GM12878 (cell line): Measurements from ENCODE around the gene SUSD6. TPM values are rescaled to one million over a fixed set of nuclear protein-coding genes. Genes with fewer than 3 reads are reported as not detected.

ENCODE experiments used
- ATAC-seq: fragments of 200-7000 bp; cut with Tn5 transposase; 3 replicates; pipeline ENCODE4 v1.9.1; 2020; ENCODE audit warnings: mild to moderate bottlenecking, moderate library complexity
- BruUV-seq: library from RNA; stranded (reverse); fragments of 400-500 nt; replicated peaks from 2 replicates; lab custom pipeline; 2021; lab: Mats Ljungman, UMichigan
- CTCF ChIA-PET: fragments of 300-600 bp; sonication (Branson Sonifier 250); formaldehyde crosslinking; extraction: SDS; loops from one replicate; lab custom pipeline; 2021; ENCODE audit warnings: inconsistent platforms; lab: Yijun Ruan, JAX
- POLR2A ChIA-PET: fragments of 350-600 bp; formaldehyde crosslinking; extraction: SDS; loops from one replicate; lab custom pipeline; 2021; ENCODE audit warnings: inconsistent platforms; lab: Charles Lee
- RAD21 ChIA-PET: fragments of 300-600 bp; sonication (Branson Sonifier 250); formaldehyde crosslinking; loops from one replicate; lab custom pipeline; 2023; ENCODE audit warnings: antibody characterized with exemption; ENCODE audit not compliant: unreplicated experiment; lab: Charles Lee
- SMC1A ChIA-PET: fragments of 300-600 bp; sonication (Branson Sonifier 250); formaldehyde crosslinking; loops from one replicate; lab custom pipeline; 2023; ENCODE audit not compliant: unreplicated experiment, uncharacterized antibody; lab: Charles Lee
- DNase-seq: peaks from one replicate; pipeline ENCODE4 v3.0.0-alpha.2; 2011; ENCODE audit warnings: low read depth, low spot score
- FAIRE-seq: peaks from 3 replicates; lab custom pipeline; 2011; peaks lifted over from hg19 to GRCh38; lab: Jason Lieb, UNC
- H2AFZ ChIP-seq: 2 replicates; pipeline ENCODE4 v1.6.0; 2011; ENCODE audit warnings: low read depth, low read length, control low read depth; ENCODE audit not compliant: control insufficient read depth
- H3K27ac ChIP-seq: 2 replicates; pipeline ENCODE4 v1.5.1; 2011; ENCODE audit warnings: control low read depth; ENCODE audit not compliant: control insufficient read depth, insufficient read depth
- H3K27me3 ChIP-seq, 2 experiments: replicated peaks in 1 of 2; 2 replicates each; pipeline versions ENCODE4 v1.6.0 to v1.6.1; 2011; ENCODE audit warnings: low read length in 1 of 2; ENCODE audit not compliant: control insufficient read depth in 2 of 2, insufficient read depth in 2 of 2
- H3K36me3 ChIP-seq, 2 experiments: 2 replicates each; pipeline ENCODE4 v1.5.1; 2011; ENCODE audit warnings: low read length in 1 of 2; ENCODE audit not compliant: control insufficient read depth in 2 of 2, insufficient read depth in 2 of 2
- H3K4me1 ChIP-seq: 2 replicates; pipeline ENCODE4 v1.6.1; 2011; ENCODE audit warnings: mild to moderate bottlenecking, low read length, moderate library complexity, mixed read lengths; ENCODE audit not compliant: control insufficient read depth, insufficient read depth
- H3K4me2 ChIP-seq: 2 replicates; pipeline ENCODE4 v1.6.0; 2011; ENCODE audit warnings: control low read depth; ENCODE audit not compliant: control insufficient read depth, insufficient read depth
- H3K4me3 ChIP-seq: fragments of 200-600 bp; sonication (generic); 2 replicates; pipeline ENCODE4 v1.5.1; 2016
- H3K79me2 ChIP-seq: 2 replicates; pipeline ENCODE4 v1.6.0; 2011; ENCODE audit warnings: low read length; ENCODE audit not compliant: control insufficient read depth, insufficient read depth
- H3K9ac ChIP-seq: 2 replicates; pipeline ENCODE4 v1.8.0; 2011; ENCODE audit warnings: low read length, control low read depth, mixed read lengths; ENCODE audit not compliant: control insufficient read depth, insufficient read depth
- H3K9me3 ChIP-seq: replicated peaks from 3 replicates; pipeline ENCODE4 v1.5.1; 2011; ENCODE audit warnings: mild to moderate bottlenecking, low read length; ENCODE audit not compliant: control insufficient read depth, insufficient read depth
- H4K20me1 ChIP-seq: 2 replicates; pipeline ENCODE4 v1.6.0; 2011; ENCODE audit not compliant: control insufficient read depth, insufficient read depth
- DPF2 ChIP-seq: fragments of 450-650 bp; IDR thresholded peaks from 2 replicates; pipeline ENCODE4 v1.6.1; 2017; ENCODE audit warnings: mild to moderate bottlenecking
- GABPA ChIP-seq: IDR thresholded peaks from 2 replicates; pipeline ENCODE4 v1.6.1; 2014; ENCODE audit warnings: antibody characterized with exemption, low read depth, mild to moderate bottlenecking, inconsistent platforms
- HCFC1 ChIP-seq: fragments of 150-350 bp; IDR thresholded peaks from 2 replicates; pipeline ENCODE4 v1.6.1; 2014; ENCODE audit warnings: low read length
- HSF1 ChIP-seq: fragments of 150-350 bp; IDR thresholded peaks from 2 replicates; pipeline ENCODE4 v1.6.1; 2014; ENCODE audit warnings: mild to moderate bottlenecking, low read depth, low read length
- MEF2A ChIP-seq: IDR thresholded peaks from 2 replicates; pipeline ENCODE4 v1.6.1; 2011; ENCODE audit warnings: low read depth, mild to moderate bottlenecking, low read length, moderate library complexity; ENCODE audit not compliant: insufficient read depth
- NFXL1 ChIP-seq: fragments of 450-650 bp; IDR thresholded peaks from 2 replicates; pipeline ENCODE4 v1.6.1; 2017; ENCODE audit warnings: antibody characterized with exemption, mild to moderate bottlenecking, borderline replicate concordance
- RUNX3 ChIP-seq: IDR thresholded peaks from 2 replicates; pipeline ENCODE4 v1.6.1; 2012; ENCODE audit warnings: low read length, inconsistent platforms
- SIX5 ChIP-seq: IDR thresholded peaks from 2 replicates; pipeline ENCODE4 v1.6.1; 2011; ENCODE audit warnings: mild to moderate bottlenecking, low read depth, low read length, moderate library complexity; ENCODE audit not compliant: severe bottlenecking
- SMAD1 ChIP-seq: fragments of 450-650 bp; IDR thresholded peaks from 2 replicates; pipeline ENCODE4 v1.6.1; 2018; ENCODE audit warnings: mild to moderate bottlenecking, low read depth; ENCODE audit not compliant: partially characterized antibody
- SP1 ChIP-seq: IDR thresholded peaks from one replicate; pipeline ENCODE4 v1.6.1; 2011; ENCODE audit warnings: low read depth, low read length
- SUPT20H ChIP-seq: IDR thresholded peaks from 2 replicates; pipeline ENCODE4 v1.6.1; 2011; ENCODE audit warnings: low read depth, mild to moderate bottlenecking, low read length, moderate library complexity, borderline replicate concordance; ENCODE audit not compliant: control insufficient read depth
- SUZ12 ChIP-seq: fragments of 200-600 bp; sonication (generic); IDR thresholded peaks from one replicate; pipeline ENCODE4 v1.6.1; 2018; ENCODE audit warnings: antibody characterized with exemption, mild to moderate bottlenecking; ENCODE audit not compliant: unreplicated experiment
- TCF12 ChIP-seq: IDR thresholded peaks from 2 replicates; pipeline ENCODE4 v1.6.1; 2011; ENCODE audit warnings: low read depth, mild to moderate bottlenecking, low read length
- ZNF622 ChIP-seq: fragments of 450-650 bp; IDR thresholded peaks from 2 replicates; pipeline ENCODE4 v1.6.1; 2017; ENCODE audit warnings: mild to moderate bottlenecking, inconsistent platforms
- WGBS: methylation state at CpG from one replicate; pipeline ENCODE4 v1.1.6; 2016; ENCODE audit warnings: low lambda C conversion rate; ENCODE audit not compliant: insufficient replicate concordance, insufficient coverage; ENCODE audit errors: missing lambda C conversion rate; 5-methylcytosine and 5-hydroxymethylcytosine counted together
- in situ Hi-C: fragments of 300-500 bp; cut with MboI; formaldehyde crosslinking; loops from 9 replicates; pipeline ENCODE4 v1.14.3; 2018; ENCODE audit warnings: mixed read lengths
- intact Hi-C: fragments of 100-400 bp; cut with micrococcal nuclease; formaldehyde crosslinking; loops from one replicate; pipeline ENCODE4 v1.14.2; 2022; ENCODE audit not compliant: unreplicated experiment
- polyA plus RNA-seq, 11 experiments: library from polyadenylated mRNA; depleted of rRNA in 4 of 11; unstranded in 6 of 11; stranded (reverse) in 5 of 11; fragments of >200 nt; fragmentation: Nextera tagmentation in 4 of 11; fragmentation: Illumina TruSeq in 1 of 11; extraction: Ambion mirVana in 4 of 11; extraction: Trizol in 1 of 11; gene quantifications; 1 replicate in 1 of 11; 2 replicates in 10 of 11; pipeline versions ENCODE4 v1.2.1 to v1.2.3, GENCODE V29; 2011 to 2016; ENCODE audit warnings: inconsistent platforms in 2 of 11, missing spikeins in 2 of 11, low read depth in 1 of 11
- total RNA-seq, 4 experiments: library from RNA; depleted of rRNA in 3 of 4; stranded (reverse); fragments of >200 nt in 3 of 4; fragmentation: Illumina TruSeq in 1 of 4; extraction: Trizol in 1 of 4; gene quantifications; 2 replicates each; pipeline versions ENCODE4 v1.2.1 to v1.2.3, GENCODE V29; 2013 to 2021

Gene SUSD6
- total and polyA plus RNA-seq, 10 of the 15 experiments (the other 5 are each of a cell fraction or from before 2014, with no cell fraction given) = 6.6 to 39.8 (median 20.2) TPM

- H3K9ac ChIP-seq = peak overlapping the region; percentile 48
- no TSS peak for BruUV-seq
- intact Hi-C loops (no loop called here), in situ Hi-C loops (no loop called here)
- peak overlapping the region; percentile 82 for H3K27ac ChIP-seq
- H3K4me2 ChIP-seq = peak overlapping the region; percentile 65
- no peak overlapping the region for H2AFZ ChIP-seq
- ChIA-PET CTCF (interaction anchor here (0.6 to 2.9 kb wide), 5 partner anchors 9 to 81 kb away, joined by 4 to 10 read pairs (median 5); no protein-coding TSS in a partner anchor), POLR2A (interaction anchor here (0.6 to 2.0 kb wide), 10 partner anchors 8 to 47 kb away, joined by 3 to 15 read pairs (median 4); no protein-coding TSS in a partner anchor), RAD21 (interaction anchor here (1.5 to 4.0 kb wide), 4 partner anchors 10 to 22 kb away, joined by 5 to 39 read pairs (median 20); partner anchors contain the start of gene SUSD6), SMC1A (interaction anchor here (1.0 to 17.8 kb wide), 5 partner anchors 9 to 33 kb away, joined by 4 to 336 read pairs (median 34); partner anchors contain the start of gene SUSD6)
- H3K27me3 ChIP-seq = no peaks in the 10 kb centered on the region
- DNase-seq = no peak
- peaks cover 97% of the 10 kb centered on the region for H3K79me2 ChIP-seq
- H3K9me3 ChIP-seq = no peaks in the 10 kb centered on the region
- FAIRE-seq = no peak
- ATAC-seq = no peak
- H3K4me3 ChIP-seq = peak overlapping the region; percentile 54
- H3K4me1 ChIP-seq = peaks cover 61% of the 10 kb centered on the region
- 49% methylated on average over 5 of the region's 5 CpGs for WGBS
- H4K20me1 ChIP-seq = no peaks in the 10 kb centered on the region
- TF ChIP-seq TCF12 (no peak), SUPT20H (no peak)
- H3K36me3 ChIP-seq = no peaks in the 10 kb centered on the region; a peak in 3 of 4 replicates
These were observed 14.7 kb downstream of the SUSD6 start for GRCh38 chr14:69626132-69626500.

- WGBS = 4% methylated on average over 9 of the region's 9 CpGs
- Histone ChIP-seq H3K4me1 (peaks cover 75% of the 10 kb centered on the region), H2AFZ (no peak overlapping the region), H3K9ac (peak overlapping the region; percentile 55), H3K27ac (peak overlapping the region; percentile 85), H3K4me2 (peak overlapping the region; percentile 93), H3K9me3 (no peaks in the 10 kb centered on the region), H4K20me1 (no peaks in the 10 kb centered on the region), H3K79me2 (peaks cover 98% of the 10 kb centered on the region), H3K27me3 (no peaks in the 10 kb centered on the region), H3K4me3 (peak overlapping the region; percentile 57), H3K36me3 (peaks cover 0 to 6% of the 10 kb centered on the region in 2 experiments; a peak in 3 of 4 replicates)
- ChIA-PET CTCF (interaction anchor here (0.5 to 2.3 kb wide), 14 partner anchors 9 to 225 kb away, joined by 3 to 15 read pairs (median 4); no protein-coding TSS in a partner anchor), POLR2A (interaction anchor here (1.0 to 4.5 kb wide), 12 partner anchors 8 to 36 kb away, joined by 3 to 40 read pairs (median 6); no protein-coding TSS in a partner anchor), RAD21 (interaction anchor here (0.7 to 4.3 kb wide), 16 partner anchors 10 to 66 kb away, joined by 3 to 59 read pairs (median 5); partner anchors contain the start of gene SUSD6), SMC1A (interaction anchor here (0.7 to 17.8 kb wide), 16 partner anchors 9 to 232 kb away, joined by 3 to 336 read pairs (median 4); partner anchors contain the start of gene SUSD6)
- intact Hi-C loops = loop anchor here (2.0 kb wide), 1 partner anchor 15 kb away; no protein-coding TSS in a partner anchor
- no peak for DNase-seq
- BruUV-seq = no TSS peak
- peak; percentile 78 for FAIRE-seq
- ATAC-seq = peak; percentile 48
- in situ Hi-C loops = no loop called here
- TF ChIP-seq HSF1 (no peak), TCF12 (0 out of 2 replicates have a peak, but pooled peaks have one; percentile 53), SIX5 (no peak), ZNF622 (no peak), SUZ12 (no peak), DPF2 (no peak), RUNX3 (peak; percentile 82), SP1 (peak; percentile 15), MEF2A (0 out of 2 replicates have a peak, but pooled peaks have one; percentile 6), SMAD1 (no peak), NFXL1 (no peak), HCFC1 (no peak), GABPA (no peak)
These were observed 18.1 kb downstream of the SUSD6 start for GRCh38 chr14:69629225-69630127.
